Activated T-cell treated with anti-CD3 and anti-CD28 coated beads, Interleukin-2, amount 50 U/mL, for 1 hour (primary cell): Measurements from ENCODE around the gene PPP1R14B.

Experiments
- DNase-seq: peaks from one replicate; pipeline ENCODE4 v3.0.0-alpha.2; 2020

PPP1R14B gene

DNA sequence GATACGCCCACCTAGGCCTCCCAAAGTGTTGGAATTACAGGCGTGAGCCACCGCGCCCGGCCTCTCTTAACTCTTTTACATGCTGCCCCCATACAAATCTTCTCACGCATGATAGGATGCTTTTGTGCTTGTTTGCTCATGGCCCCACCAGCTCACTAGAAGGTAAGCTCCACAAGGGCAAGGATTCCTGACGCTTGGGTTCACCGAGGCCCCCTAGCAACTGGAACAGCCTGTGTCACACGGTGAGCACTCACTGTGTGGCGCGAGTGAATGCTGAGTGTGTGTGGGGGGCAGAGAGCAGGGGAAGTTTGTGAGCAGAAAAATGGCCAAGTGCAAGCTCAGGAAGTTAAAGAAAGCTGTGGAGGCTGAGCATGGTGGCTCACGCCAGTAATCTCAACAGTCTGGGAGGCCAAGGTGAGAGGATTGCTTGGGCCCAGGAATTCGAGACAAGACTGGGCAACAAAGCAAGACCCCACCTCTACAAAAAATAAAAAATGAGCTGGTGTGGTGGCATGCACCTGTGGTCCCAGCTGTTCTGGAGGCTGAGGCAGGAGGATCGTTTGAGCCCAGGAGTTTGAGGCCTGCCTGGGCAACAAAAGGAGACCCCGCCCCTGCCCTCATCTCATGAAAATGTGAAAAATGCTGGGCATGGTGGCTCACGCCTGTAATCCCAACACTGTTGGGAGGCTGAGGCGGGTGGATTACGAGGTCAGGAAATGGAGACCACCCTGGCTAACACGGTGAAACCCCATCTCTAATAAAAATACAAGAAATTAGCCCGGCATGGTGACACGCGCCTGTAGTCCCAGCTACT lies 35.4 kb upstream of the PPP1R14B start:
- DNase-seq = no peak

DNA sequence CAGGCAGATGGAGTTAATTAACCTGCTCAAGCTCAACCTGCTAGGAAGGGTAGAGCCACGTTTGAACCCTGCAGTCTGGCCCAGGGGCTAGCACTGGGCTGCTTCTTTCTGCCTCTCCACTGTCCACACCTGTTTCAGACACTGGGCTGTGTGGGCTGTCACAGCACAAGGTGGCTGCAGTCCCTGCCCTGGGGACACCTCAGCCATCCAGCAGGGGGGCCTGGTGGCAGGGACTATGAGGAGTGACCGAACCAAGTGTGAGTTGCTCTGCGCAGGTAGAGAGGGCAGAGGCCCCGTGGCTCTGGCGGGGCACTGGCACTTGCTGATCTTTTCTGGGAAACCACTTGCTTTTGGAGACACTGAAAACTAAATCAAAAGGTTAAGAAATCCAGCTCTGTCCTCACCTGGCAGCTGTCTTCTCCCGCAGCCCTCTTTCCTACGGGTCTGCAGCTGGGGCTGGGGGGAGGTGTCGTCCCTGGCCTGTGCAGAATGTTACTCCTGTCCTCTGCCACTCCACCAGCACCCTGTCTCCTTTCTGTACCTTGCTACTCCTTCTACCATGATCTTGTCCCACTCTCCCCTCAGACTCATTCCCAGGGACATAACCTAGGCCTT lies 31.9 kb upstream of the PPP1R14B start:
- DNase-seq = no peak

DNA sequence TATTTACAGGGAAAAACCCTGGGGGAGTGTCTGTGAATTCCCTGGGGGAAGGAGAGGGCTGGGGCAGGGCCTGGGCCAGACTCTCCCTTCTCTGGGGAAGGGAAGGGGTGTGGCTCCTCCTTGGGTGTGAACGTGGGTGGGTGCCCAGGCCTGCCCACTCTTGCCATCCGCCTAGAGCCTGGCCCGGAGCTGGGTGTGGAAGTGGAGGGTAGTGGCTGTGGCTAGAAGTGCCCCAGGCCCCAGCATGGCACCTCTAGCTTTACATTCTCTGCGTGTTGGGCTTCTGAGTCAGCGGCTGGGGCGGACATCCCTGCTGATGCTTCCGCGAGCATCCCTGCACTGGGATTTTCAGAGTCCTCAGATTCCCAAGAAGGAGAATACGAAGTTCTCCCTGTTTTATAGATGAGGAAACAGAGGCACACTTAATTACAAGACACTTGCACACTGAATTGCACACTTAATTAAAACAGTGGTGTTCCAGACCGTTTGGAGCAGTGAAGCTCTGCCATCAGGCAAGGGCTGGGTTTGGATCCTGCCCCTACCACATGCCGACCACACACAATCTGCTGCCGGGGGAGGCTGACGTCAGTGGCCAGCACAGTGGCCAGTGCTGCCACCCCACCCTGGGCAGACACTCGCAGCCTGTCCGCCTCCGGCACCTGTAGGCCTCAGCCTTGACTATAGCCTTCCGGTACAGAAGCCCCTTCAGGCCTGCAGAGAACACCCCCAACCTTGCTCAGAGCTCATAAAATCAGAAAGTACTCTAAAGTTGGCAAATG lies 30.1 kb upstream of the PPP1R14B start:
- no peak for DNase-seq

DNA sequence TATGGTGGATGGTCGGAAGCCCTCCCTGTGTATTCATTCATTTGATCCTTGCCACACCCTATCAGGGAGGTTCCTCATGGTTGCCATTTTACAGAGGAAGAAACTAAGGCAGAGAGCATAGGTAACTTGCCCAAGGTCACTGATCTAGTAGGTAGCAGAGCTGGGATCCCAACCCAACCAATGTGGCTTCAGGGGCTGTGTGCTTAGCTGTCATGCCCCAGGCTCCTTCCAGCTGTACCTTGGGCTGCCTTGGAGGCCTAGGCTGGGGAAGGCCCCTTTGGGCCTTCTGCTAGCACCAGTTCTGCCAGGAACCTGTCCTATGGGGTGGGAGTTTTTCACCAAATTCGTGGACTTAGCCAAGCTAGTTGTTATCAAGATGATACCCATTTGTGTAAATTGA lies 29.1 kb upstream of the PPP1R14B start:
- DNase-seq = no peak

DNA sequence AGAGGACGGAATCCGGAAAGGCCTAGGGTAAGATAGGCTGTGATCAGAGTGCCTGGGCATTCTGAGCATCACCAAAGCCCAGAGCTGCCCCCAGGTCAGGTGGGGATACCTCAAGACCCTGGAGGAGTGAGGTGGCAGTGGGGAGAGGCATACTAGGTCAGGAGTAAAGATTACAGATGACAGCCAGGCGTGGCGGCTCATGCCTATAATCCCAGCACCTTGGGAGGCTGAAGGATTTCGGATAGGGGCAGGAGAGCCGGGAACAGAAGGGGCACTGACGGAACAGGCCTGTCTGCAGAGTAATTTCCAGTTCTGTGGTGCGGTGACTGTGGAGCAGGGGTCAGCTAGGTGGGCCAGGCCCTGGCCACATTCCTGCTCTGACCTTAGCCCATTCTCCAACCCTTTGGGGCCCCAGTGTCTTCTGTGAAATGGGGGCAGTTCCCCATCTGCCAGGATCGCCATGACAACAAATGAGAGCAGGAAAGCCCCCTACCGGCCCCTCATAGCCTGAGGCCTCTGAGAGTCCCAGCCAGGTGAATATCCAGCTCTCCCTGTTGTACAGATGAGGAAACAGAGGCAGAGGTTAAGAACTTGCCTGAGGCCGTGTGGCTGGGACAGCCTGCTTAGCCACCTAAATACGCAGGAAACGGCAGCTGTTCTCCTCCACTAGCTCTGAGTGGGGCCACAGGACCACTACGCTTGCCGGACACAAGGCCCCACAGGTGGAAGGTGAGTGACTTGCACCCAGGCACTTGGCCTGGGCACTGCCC lies 28.5 kb upstream of the PPP1R14B start:
- no peak for DNase-seq

DNA sequence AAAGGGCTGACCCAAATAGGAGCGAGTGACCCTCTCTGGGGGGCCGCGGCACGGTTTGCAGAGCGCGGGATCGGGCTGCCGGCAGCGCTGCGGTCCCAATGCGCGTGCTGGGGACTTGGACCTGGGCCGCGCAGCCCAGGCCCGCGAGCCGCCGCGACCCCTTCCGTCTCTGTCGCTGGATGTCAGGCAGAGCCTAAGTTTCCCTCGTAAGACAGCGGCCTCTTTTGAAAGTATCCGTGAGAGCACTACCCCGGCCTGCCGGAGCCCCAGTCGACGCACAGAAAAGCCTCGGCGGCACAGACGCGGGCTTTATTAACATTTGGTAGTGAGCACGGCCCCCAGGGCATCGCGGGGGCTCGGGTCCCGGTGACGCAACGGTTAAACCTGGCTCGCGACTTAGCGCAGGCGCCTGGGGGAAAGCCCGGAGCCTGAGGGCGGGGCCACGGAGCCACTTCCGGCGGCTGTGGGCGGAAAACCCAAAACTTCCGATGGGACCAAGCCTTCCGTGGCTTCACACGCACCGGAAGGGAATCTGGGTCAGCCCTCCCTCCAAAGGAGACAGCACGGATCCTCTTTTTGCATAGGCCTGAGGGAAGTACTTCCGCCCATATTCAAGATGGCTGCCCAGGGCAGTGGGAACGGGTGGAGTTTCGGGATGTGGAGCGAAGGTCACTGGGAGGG lies 22.9 kb upstream of the PPP1R14B start:
- DNase-seq = peak; percentile 98

DNA sequence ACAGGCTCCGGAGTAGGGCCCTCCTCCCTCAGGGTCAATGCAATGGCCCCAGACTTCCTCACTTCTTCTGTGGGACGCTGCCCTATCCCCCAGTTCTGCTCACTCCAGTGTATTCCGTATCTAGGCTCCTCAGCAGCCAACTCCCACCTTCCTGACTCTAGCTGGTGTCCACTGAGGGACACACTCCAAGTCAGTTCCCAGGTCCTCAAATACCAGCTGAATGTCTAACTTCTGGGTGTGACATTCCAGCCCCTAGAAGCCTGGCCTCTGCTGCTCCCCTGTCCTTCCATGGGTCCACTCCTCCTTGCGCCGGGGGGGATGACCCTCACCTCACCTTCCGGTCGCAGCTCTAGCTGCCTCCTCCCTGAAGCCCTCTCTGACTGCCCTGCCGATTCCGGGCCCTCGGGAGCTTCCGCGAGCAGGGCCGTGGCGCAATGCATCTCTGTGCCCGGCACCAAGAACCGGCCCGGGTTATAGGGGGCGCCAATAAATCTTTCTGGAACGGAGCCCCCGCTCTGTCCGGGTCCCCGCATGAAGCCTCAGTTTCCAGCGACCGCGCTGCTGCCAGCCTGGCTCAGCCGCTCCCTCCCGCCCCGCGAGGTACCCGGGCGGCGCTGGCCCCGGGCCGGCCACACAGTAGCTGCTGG lies 22.3 kb upstream of the PPP1R14B start:
- no peak for DNase-seq

DNA sequence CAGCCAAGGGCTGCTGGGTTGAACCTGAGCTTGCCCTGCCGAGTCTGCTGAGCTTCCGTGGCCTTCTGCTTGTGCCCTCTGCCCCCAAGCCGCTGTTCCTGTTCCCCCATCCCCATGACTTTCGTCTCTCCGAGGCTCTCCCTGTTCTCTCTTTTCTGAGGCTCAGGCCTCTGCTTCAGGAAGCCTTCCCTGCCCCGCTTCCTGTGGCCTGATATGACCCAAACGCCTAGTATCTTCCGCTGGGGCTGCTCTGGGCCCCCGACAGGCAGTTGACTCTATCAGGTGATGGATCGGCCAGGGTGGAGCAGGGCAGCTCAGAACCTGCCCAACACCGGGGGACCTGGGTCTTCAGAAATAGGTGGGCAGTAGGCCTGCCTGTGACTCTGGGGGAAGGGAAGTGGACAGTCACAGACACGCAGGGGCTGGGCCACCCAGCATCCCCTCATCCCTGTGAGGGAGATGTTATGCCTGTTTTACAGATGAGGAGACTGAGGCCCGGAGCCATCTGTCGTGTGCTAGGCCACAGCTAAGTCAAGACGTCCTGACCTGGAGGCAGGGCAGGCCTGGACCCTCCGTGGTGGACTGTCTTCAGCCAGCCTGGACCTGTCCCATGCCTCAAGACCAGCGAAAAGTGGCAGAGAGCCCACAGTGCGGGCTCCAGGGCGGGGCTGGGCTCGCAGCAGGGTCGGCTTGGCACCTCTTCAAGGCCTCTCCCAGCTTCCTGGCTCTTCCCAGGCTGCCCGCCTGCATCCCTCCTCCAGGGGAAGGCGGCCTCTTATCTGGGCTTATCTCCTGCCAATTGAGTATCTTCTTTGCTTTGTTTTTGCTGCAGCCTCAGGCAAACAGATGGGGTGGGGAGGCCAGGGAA lies 21.5 kb upstream of the PPP1R14B start:
- no peak for DNase-seq

DNA sequence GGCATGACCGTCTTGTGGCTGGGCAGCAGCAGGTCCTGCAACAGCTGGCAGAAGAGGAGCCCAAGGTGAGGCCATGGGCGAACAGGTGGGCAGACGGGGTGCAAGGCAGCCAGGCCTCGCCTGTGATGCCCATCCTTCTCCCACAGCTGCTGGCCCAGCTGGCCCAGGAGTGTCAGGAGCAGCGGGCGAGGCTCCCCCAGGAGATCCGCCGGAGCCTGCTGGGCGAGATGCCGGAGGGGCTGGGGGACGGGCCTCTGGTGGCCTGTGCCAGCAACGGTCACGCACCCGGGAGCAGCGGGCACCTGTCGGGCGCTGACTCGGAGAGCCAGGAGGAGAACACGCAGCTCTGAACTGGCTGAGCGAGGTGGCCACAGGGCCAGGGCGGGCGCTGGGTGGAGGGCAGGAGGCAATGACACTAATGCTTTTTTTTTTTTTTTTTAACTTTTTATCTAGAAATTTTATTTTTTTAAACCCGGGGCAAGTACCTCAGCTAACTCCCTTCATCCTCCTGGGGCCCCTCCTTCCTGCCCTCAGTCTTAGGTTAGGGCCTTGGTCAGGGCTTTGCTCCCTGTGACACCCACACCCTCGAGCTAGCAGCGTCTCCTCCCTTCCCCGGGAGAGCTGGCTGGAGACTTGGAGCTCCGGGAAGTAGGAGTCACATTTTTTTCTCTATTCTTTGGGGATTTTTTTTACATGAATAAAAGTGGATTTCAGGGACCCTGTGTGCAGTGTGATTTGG lies 20.6 kb upstream of the PPP1R14B start:
- no peak for DNase-seq

DNA sequence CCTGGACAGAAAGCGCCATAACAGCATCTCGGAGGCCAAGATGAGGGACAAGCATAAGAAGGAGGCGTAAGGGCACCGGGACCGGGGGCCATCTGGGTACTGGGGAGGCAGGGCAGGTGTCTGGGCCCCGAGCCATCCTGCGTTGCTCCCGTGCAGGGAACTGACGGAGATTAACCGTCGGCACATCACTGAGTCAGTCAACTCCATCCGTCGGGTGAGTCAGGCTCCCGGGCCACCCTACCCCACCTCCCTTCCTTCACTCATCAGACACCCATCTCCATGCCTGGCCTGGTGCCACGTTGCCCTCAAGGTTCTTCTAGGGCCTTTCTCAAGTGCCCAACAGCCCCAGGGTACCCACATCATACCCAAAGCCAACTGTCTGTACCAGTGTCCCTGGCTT lies 19.6 kb upstream of the PPP1R14B start:
- no peak for DNase-seq

DNA sequence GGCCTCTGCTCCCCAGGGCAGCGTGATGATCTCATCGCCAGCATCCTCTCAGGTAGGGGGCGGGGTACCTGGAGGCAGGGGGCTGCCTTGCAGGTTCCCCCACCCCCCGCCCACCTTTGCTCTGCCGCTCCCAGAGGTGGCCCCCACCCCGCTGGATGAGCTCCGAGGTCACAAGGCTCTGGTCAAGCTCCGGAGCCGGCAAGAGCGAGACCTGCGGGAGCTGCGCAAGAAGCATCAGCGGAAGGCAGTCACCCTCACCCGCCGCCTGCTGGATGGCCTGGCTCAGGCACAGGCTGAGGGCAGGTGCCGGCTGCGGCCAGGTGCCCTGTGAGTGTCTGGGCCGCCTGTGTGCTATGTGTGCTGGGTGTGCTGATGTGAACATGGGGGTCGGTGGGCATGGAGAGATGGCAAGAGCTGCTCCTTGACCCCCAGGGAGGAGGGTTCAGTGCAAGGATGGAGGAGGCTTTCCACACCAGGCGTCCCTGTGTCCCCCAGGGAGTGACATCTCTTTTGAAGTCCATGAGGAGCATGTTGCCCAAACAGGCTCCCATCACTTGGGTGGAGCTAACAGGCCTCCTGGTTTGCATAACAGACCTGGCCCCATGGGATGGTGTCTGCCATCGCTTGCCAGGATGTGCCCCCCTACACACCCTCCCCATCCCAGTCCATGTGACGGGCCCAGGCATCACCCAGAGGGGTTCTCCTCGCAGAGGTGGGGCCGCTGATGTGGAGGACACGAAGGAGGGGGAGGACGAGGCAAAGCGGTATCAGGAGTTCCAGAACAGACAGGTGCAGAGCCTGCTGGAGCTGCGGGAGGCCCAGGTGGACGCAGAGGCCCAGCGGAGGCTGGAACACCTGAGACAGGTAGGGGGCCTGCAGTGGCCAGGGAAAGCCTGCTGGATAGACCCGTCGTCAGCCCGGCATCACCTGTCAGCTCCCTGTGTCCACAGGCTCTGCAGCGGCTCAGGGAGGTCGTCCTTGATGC lies 18.7 kb upstream of the PPP1R14B start:
- DNase-seq = no peak

DNA sequence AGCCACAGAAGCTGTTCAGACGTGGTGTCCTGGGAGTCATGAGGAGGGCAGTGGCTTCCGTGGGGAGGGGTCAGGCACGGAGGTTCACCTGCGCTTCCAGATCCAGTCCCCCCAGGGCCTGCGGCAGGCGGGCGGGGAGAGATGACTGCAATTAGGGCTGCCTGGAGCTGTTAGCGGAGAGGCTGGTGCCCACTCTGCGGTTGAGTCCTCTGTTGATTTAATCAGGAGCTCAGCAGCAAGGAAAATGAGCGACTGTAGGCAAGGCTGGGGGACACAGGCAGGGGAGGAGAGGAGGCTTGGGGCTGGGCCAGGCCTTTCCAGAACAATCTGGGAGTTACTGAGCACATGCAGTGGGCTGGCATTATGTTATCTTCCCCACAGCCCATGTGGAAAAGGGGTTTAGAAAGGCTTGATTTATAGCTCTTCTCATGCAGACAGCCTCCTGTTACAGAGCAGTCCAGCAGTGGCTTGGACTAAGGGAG lies 17.7 kb upstream of the PPP1R14B start:
- DNase-seq = no peak

DNA sequence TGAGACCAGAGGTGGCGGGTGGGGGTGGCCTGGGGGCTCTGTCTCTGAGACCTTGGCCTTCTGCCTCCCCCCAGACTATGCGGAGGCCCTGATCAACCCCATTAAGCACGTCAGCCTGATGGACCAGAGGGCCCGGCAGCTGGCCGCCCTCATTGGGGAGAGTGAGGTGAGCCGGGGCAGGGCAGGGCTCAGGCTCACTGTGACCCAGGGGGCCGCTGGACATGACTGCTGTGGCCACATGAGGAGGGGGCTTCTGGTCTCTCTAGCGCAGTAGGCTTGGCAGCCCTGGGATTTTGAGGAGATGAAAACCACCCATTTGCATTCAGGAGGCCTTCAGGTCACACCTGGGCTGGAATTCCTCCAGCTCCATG lies 17.2 kb upstream of the PPP1R14B start:
- DNase-seq = no peak

DNA sequence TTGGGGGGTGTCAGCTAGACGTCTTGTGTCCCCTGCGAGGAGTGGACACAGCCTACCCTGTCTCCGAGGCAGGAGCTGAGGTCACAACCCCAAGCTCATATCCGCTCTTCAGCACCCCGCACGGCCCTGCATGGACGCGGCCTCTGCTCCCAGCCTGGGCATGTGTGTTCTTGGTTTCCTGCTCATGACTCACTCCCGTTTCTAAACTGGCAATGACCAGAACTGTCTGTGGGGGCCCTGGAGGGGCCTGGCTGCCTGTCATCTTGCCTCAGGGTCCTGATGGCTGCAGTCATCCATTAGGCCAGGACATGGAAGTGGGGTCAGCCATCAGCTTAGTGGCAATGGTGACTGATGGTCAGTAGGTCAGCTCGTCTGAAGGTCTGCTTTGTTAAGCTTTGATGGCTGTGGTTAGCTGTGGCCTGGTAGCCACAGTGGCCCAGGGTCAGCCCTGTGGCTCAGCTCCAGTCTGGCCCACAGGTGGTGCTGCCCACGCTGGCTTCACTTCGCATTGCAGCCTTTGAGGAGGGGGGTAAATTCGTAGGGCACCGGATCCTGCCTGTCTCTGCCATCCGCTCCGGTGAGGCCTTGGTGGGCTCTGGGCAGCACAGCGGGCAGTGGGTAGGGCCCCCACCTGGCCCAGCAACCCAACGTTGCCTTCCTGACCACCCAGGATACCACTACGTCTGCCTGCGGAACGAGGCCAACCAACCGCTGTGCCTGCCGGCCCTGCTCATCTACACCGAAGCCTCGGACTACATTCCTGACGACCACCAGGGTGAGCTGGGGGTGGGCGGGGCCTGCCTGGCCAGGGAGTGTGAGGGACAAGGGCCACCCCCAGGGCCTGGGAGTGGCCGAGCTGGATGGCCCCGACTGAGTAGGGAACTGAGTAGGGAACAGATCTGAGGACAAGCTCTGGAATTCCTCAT lies 16.5 kb upstream of the PPP1R14B start:
- no peak for DNase-seq

DNA sequence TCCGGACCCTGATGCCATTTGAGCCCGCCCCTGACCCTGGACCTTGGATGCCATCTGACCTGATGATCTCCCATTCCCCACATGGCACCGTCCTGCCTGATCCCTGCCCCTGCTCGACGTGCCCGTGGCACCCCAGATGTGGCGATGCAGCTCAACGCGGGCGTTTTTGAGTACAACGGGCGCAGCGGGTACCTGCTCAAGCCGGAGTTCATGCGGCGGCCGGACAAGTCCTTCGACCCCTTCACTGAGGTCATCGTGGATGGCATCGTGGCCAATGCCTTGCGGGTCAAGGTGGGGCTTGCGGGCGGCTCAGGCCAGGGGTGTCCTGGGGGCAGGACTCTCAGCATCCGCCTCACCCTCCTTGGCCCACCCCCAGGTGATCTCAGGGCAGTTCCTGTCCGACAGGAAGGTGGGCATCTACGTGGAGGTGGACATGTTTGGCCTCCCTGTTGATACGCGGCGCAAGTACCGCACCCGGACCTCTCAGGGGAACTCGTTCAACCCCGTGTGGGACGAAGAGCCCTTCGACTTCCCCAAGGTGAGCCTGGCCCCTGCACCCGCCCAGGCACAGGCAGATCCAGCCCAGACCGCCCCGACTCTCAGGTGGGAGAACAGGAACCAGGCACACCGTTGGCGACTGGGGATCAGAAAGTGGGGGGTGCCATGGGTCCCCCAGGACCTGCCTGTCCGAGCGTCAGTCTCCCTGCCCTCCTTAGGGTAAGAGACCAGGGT lies 15.7 kb upstream of the PPP1R14B start:
- DNase-seq = no peak

DNA sequence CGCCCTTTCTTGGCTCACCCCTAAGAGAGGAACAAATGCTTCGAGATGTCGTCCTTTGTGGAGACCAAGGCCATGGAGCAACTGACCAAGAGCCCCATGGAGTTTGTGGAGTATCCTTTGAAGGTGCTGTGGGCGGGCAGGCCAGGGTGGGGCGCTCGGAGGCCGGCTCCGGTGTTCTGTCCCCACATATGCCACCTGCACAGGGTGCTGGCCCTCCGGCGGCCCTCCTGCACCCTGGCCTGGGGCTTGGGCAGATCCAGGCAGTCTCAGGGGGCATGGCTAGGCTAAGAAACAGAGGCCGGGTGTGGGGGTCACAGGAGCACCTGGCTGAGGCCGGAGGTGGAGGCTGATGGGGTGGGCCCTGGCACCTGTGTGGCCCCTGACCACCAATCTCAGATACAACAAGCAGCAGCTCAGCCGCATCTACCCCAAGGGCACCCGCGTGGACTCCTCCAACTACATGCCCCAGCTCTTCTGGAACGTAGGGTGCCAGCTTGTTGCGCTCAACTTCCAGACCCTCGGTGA lies 14.9 kb upstream of the PPP1R14B start:
- DNase-seq = no peak
